BJ (cell line): ENCODE data around the gene NDUFAB1. TPM values are rescaled to one million over a fixed set of nuclear protein-coding genes. Genes with fewer than 3 reads are reported as not detected.

Experiments
- CTCF ChIA-PET: fragments of 350-600 bp; formaldehyde crosslinking; extraction: SDS; loops from one replicate; lab custom pipeline; 2021; ENCODE audit warnings: antibody characterized with exemption, inconsistent platforms; lab: Yijun Ruan, JAX
- POLR2A ChIA-PET: fragments of 300-600 bp; sonication (Branson Sonifier 250); formaldehyde crosslinking; extraction: SDS; loops from one replicate; lab custom pipeline; 2021; ENCODE audit warnings: antibody characterized with exemption; lab: Charles Lee
- DNase-seq: peaks from one replicate; pipeline ENCODE4 v3.0.0-alpha.2; 2011; ENCODE audit warnings: low read depth
- H3K27me3 ChIP-seq: 2 replicates; pipeline ENCODE4 v1.6.0; 2011; ENCODE audit warnings: low read length; ENCODE audit not compliant: control insufficient read depth, insufficient read depth
- H3K36me3 ChIP-seq: 2 replicates; pipeline ENCODE4 v1.5.1; 2011; ENCODE audit warnings: low read length; ENCODE audit not compliant: control insufficient read depth, insufficient read depth
- H3K4me3 ChIP-seq: 2 replicates; pipeline ENCODE4 v1.5.1; 2011; ENCODE audit warnings: low read depth, mild to moderate bottlenecking, control low read depth, low read length
- polyA plus RNA-seq: library from polyadenylated mRNA; depleted of rRNA; stranded (reverse); fragments of >200 nt; gene quantifications from 2 replicates; pipeline ENCODE4 v1.2.3, GENCODE V29; 2011
- TF ChIP-seq, protein P1 (sequence below): IDR thresholded peaks from 2 replicates; pipeline ENCODE4 v1.5.1; 2011; ENCODE audit warnings: low read depth, mild to moderate bottlenecking, control low read depth, inconsistent platforms, low read length, moderate library complexity; ENCODE audit not compliant: insufficient read depth

The NDUFAB1 gene
- polyA plus RNA-seq, 1 experiment: 64.6 TPM

DNA sequence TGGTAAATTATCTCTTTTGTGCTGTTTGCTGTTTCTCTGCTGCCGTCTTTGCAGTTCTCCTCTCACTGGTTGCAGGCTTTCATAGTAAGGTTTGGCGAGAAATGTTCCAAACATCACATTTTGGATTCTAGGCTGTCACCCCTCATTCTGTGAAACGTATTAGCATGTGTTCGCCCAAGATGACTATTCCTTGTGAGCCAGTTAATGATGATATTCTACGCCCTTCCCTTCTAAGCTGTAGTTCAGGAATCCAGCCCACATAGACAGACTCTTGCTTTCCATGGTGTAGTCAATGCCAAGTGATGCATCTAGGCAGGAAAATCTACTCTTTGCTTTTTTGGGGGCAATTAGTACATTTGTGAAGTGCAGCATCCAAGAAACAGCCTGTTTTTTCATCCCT lies 24.2 kb downstream of the NDUFAB1 start:
- CTCF ChIA-PET: interaction anchor here (1.9 to 2.0 kb wide), 2 partner anchors 14 to 25 kb away, joined by 6 to 10 read pairs; partner anchors contain the start of genes EARS2, NDUFAB1 and UBFD1
- POLR2A ChIA-PET: no interaction called here
- DNase-seq: no peak
- H3K36me3 ChIP-seq: peaks cover 28% of the 10 kb centered on the region
- H3K4me3 ChIP-seq: no peak overlapping the region
- no peaks in the 10 kb centered on the region for H3K27me3 ChIP-seq
- TF ChIP-seq, protein P1, sequence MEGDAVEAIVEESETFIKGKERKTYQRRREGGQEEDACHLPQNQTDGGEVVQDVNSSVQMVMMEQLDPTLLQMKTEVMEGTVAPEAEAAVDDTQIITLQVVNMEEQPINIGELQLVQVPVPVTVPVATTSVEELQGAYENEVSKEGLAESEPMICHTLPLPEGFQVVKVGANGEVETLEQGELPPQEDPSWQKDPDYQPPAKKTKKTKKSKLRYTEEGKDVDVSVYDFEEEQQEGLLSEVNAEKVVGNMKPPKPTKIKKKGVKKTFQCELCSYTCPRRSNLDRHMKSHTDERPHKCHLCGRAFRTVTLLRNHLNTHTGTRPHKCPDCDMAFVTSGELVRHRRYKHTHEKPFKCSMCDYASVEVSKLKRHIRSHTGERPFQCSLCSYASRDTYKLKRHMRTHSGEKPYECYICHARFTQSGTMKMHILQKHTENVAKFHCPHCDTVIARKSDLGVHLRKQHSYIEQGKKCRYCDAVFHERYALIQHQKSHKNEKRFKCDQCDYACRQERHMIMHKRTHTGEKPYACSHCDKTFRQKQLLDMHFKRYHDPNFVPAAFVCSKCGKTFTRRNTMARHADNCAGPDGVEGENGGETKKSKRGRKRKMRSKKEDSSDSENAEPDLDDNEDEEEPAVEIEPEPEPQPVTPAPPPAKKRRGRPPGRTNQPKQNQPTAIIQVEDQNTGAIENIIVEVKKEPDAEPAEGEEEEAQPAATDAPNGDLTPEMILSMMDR: no peak

DNA sequence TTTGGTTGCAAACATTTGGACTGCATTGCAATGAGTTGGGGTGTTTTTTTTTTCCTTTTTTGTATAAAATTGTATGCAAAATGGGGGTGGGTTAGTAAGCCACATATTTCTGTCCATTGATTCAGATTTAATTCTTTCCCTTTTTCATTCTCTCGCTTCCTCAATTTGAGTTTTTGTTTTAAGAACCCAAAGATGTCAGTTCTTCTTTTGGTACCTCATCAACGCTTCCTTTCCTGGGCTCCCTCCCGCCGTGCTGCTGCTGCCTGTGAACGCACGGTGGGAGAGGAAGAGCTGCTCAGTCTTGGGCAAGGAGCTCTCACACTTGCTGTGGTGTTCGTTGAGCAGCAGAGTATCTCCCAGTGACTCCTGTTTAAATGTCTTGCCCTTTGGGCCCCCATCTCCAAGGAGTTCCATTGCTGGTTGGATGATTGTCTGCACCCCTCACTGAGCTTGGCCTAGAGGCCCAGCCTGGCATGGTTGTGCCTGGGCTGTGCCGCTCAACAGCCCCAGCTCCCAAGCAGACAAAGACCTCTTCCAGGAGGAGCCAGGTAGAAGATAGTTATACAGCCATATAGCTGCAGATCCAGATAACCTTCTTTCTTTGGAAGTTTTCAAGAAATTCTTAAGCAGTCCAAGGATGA lies 25.0 kb downstream of the NDUFAB1 start:
- ChIA-PET POLR2A (no interaction called here), CTCF (interaction anchor here (1.9 to 2.0 kb wide), 2 partner anchors 14 to 25 kb away, joined by 6 to 10 read pairs; partner anchors contain the start of genes EARS2, NDUFAB1 and UBFD1)
- TF ChIP-seq, protein P1: no peak
- Histone ChIP-seq H3K36me3 (peaks cover 29% of the 10 kb centered on the region), H3K4me3 (no peak overlapping the region), H3K27me3 (no peaks in the 10 kb centered on the region)
- DNase-seq: no peak

DNA sequence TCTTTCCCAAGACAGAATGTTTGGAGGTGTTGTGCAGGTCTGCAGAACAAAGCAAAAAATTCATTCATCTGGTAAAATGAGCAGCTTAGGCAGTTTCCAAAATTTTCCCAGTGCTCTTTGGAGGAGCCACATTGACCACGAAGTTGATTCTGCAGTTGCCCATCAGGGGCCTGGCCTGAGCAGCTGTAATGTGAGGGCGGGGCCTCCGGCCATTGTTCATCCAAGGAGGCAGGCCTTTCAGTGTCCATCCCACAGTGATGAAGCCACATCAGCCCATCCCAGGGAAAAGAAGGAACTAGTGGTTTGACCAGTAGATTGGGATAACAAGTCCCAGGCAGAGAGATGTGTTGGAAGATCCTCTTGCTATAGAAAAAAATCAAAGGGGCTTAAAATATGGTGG lies 28.5 kb downstream of the NDUFAB1 start:
- peaks cover 43% of the 10 kb centered on the region for H3K36me3 ChIP-seq
- H3K4me3 ChIP-seq: no peak overlapping the region
- TF ChIP-seq, protein P1: no peak
- H3K27me3 ChIP-seq: no peaks in the 10 kb centered on the region
- POLR2A ChIA-PET: no interaction called here
- DNase-seq: no peak
- CTCF ChIA-PET: no interaction called here

DNA sequence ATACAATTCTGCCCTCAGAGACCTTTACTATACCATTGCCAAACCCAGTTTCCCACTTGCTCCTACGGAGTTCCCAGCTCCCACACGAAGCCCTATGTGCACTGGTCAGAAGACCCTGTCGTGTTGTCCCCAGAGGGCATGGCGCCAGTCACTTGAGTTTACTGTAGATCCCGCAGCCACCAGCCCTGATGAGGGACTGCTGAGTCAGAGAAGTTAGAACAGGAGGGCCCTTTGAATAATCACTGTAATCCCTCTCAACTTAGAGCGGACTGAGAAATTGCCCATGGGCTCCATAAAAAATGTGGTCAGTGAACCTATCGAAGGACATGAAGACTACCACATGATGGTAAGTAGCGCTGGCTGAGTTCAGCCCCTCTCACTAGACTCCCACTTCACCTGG lies 29.4 kb downstream of the NDUFAB1 start:
- Histone ChIP-seq H3K36me3 (peaks cover 42% of the 10 kb centered on the region), H3K27me3 (no peaks in the 10 kb centered on the region), H3K4me3 (no peak overlapping the region)
- ChIA-PET CTCF (no interaction called here), POLR2A (no interaction called here)
- no peak for DNase-seq
- TF ChIP-seq, protein P1: no peak

DNA sequence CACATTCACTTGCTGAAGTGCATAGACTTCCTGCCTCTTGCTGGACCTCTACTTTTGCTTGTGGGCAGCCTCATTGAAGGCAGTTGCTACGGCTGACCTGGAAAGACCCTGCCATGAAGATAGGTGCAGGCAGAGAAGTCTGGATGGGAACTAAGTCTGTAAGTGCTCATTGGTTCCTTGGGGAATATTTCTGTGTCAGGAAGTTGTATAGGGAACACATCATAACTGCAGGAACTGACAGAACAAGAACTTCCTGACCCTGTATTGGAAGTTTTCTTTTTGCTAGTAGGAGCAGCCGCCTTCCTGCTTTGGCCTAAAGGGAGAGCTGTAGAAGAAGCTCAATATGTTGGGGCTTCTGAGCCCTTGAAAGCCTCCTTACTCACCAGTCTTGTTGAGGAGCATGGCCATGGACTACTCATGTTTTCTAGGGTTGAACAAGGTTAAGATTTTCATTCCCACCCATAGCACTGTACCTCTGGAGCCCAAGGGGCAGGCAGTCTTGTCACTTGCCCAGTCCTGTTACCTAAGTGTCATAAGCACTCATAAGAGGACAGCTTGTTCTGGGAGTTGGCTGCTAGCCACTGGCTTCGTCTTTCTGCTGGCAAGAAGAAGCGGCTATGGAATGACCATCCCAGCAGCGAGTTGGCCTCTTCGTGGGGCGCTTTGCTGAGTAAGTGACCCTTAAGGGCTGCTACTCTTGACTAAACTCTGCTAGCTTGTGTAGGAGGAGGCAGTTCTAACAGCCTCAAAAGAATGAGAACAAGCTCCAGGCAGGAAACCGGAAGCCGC lies 31.3 kb downstream of the NDUFAB1 start:
- Histone ChIP-seq H3K4me3 (no peak overlapping the region), H3K27me3 (no peaks in the 10 kb centered on the region), H3K36me3 (peaks cover 37% of the 10 kb centered on the region)
- ChIA-PET CTCF (interaction anchor here (0.6 kb wide), 1 partner anchor 1589 kb away, joined by 3 read pairs; no protein-coding TSS in a partner anchor), POLR2A (no interaction called here)
- DNase-seq: no peak
- TF ChIP-seq, protein P1: no peak
